GM13976 (cell line): ENCODE results near the gene IER2.
A peak's percentile ranks its signal among the peaks of the same experiment; 100 is the strongest.
"Not testable (repeated sequence)": the region's sequence is repeated elsewhere in the genome, so short reads cannot be mapped to it uniquely, and the experiment has no call there.

Source experiments
- DNase-seq: peaks from one replicate; pipeline ENCODE4 v3.0.0; 2012; ENCODE audit warnings: low spot score
- CTCF ChIP-seq: IDR thresholded peaks from 2 replicates; pipeline ENCODE4 v1.5.1; 2012; ENCODE audit warnings: borderline replicate concordance, mild to moderate bottlenecking; ENCODE audit not compliant: insufficient read depth; ENCODE audit errors: extremely low read depth, missing control alignments, control extremely low read depth
- in situ Hi-C: fragments of 300-500 bp; cut with MboI; formaldehyde crosslinking; loops from one replicate; pipeline ENCODE4 v1.12.0; 2022; ENCODE audit warnings: low sequenced_read_pairs, mixed read lengths, inconsistent platforms; ENCODE audit not compliant: unreplicated experiment

The IER2 gene

GRCh38 chr19:13146763-13147563 lies 3.2 kb upstream of the IER2 start:
- TF ChIP-seq CTCF: no peak
- DNase-seq: no peak
- in situ Hi-C loops: no loop called here

- in situ Hi-C loops, DNase-seq: not testable (repeated sequence)
These were observed 1.0 kb upstream of the IER2 start for GRCh38 chr19:13149173-13149627.

GRCh38 chr19:13149628-13150186 lies 504 bp upstream of the IER2 start:
- in situ Hi-C loops: no loop called here
- no peak for TF ChIP-seq CTCF
- DNase-seq: no peak

- in situ Hi-C loops: no loop called here
- DNase-seq: no peak
- TF ChIP-seq CTCF: no peak
These were observed 857 bp downstream of the IER2 start for GRCh38 chr19:13150931-13151604.

- TF ChIP-seq CTCF: no peak
- in situ Hi-C loops: no loop called here
- peak; percentile 96 for DNase-seq
These were observed 1.6 kb downstream of the IER2 start for GRCh38 chr19:13151605-13152355.

- DNase-seq: no peak
- in situ Hi-C loops: no loop called here
These were observed 2.3 kb downstream of the IER2 start for GRCh38 chr19:13152356-13152973.

More at GRCh38 chr19:13152356-13152973, 2.3 kb downstream of the IER2 start:
- TF ChIP-seq CTCF: no peak
